Stomach (tissue), 9 donors: ENCODE results near the gene MRPL28. TPM values are rescaled to one million over a fixed set of nuclear protein-coding genes. Genes with fewer than 3 reads are reported as not detected.

Experiments
- DNase-seq, 2 donors: peaks; one replicate each; pipeline versions ENCODE4 v3.0.0 to v3.0.0-alpha.2; 2013 to 2019
- H3K27ac ChIP-seq, 5 donors: fragments of 200-600 bp in 4 of 5; sonication (generic) in 4 of 5; one replicate each; pipeline ENCODE4 v1.5.1; 2013 to 2019; ENCODE audit warnings: mild to moderate bottlenecking in 1 of 5, moderate library complexity in 1 of 5
- H3K27me3 ChIP-seq, 3 donors: fragments of 200-600 bp; sonication (generic); one replicate each; pipeline ENCODE4 v1.5.1; 2017 to 2019; ENCODE audit warnings: mixed run types in 1 of 3
- H3K36me3 ChIP-seq, 4 donors: fragments of 200-600 bp; sonication (generic); 1 replicate in 3 of 4; 2 replicates in 1 of 4; pipeline ENCODE4 v1.5.1; 2016 to 2019
- H3K4me1 ChIP-seq, 4 donors: fragments of 200-600 bp; sonication (generic); one replicate each; pipeline ENCODE4 v1.5.1; 2016 to 2019
- H3K4me3 ChIP-seq, 4 donors: fragments of 200-600 bp; sonication (generic) in 3 of 4; one replicate each; pipeline ENCODE4 v1.5.1; 2016 to 2019; ENCODE audit warnings: mild to moderate bottlenecking in 1 of 4
- H3K9me3 ChIP-seq, 4 donors: fragments of 200-600 bp; sonication (generic); one replicate each; pipeline ENCODE4 v1.5.1; 2016 to 2019
- EP300 ChIP-seq: sonication (generic); formaldehyde crosslinking; IDR thresholded peaks from one replicate; pipeline ENCODE4 v1.6.1; 2017; ENCODE audit warnings: antibody characterized with exemption
- POLR2A ChIP-seq, 4 donors: fragments of 450-650 bp; IDR thresholded peaks; one replicate each; pipeline ENCODE4 v1.6.1; 2016; ENCODE audit warnings: antibody characterized with exemption in 4 of 4, control low read depth in 2 of 4, mild to moderate bottlenecking in 1 of 4, moderate library complexity in 1 of 4
- POLR2AphosphoS5 ChIP-seq, 3 donors: sonication (generic); formaldehyde crosslinking; IDR thresholded peaks; one replicate each; pipeline ENCODE4 v1.6.1; 2016; ENCODE audit warnings: antibody characterized with exemption in 3 of 3
- WGBS, 5 donors: extraction: QIAGEN DNeasy Blood & Tissue Kit in 3 of 5; methylation state at CpG; one replicate each; pipeline versions ENCODE4 v1.1.5 to v1.1.7; 2013 to 2018; 5-methylcytosine and 5-hydroxymethylcytosine counted together
- intact Hi-C: fragments of 100-400 bp; cut with DNase I; formaldehyde crosslinking; loops from one replicate; pipeline ENCODE4 v1.15.1; 2023; ENCODE audit warnings: low total_unique reads
- polyA plus RNA-seq, 3 donors: library from polyadenylated mRNA; stranded (reverse); fragments of 200-250 nt; gene quantifications; one replicate each; pipeline ENCODE4 v1.2.3, GENCODE V29; 2013
- total RNA-seq, 5 donors: library from RNA; depleted of rRNA; stranded (reverse); fragments of >200 nt; gene quantifications; one replicate each; pipeline versions ENCODE4 v1.1.0 to v1.2.3, GENCODE V29; 2014 to 2016
- TF ChIP-seq, protein P1 (sequence below), 7 experiments: fragments of 450-650 bp in 4 of 7; fragments of 200-600 bp in 3 of 7; sonication (generic) in 3 of 7; IDR thresholded peaks; one replicate each; pipeline ENCODE4 v1.5.1; 2016 to 2019; ENCODE audit warnings: antibody characterized with exemption in 7 of 7, control low read depth in 2 of 7, mild to moderate bottlenecking in 1 of 7
- donor health status: healthy with polysubstance abuse.
- donor health status: Bipolar disorder and iron deficiency.
- donor health status: healthy.

The MRPL28 gene
- total and polyA plus RNA-seq, 8 donors = 9.9 to 106 (median 56.6) TPM

DNA sequence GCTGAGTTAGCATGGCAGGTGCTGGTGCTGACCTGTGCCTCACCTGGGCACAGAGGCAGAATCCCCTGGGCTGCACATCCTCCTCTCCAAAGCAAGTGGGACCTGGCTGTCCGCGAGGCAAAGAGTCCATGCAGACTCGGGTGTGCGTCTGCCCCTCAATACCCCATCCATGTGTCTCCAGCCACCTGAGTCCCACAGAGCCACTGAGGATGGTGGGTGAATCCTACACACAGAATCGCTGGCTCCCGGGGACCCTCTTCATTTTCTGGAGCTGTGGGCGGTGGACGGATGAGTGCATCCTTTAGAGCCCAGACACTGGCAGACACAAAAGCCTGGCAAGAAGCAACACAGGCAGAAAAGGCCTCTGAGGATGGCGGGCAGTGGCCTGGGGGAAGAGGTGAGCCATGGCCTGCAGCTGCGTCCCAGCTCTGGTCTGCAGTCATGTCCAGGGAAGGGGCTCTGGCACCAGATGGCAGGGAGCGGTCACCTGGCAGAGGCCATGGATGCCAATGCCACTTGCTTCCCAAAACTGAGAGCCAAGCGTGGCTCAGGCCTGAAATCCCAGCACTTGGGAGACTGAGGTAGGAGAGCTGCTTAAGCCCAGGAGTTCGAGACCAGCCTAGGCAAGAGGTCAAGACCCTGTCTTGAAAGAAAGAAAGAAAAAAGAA lies 47.7 kb downstream of the MRPL28 start:
- WGBS, 5 donors = 92 to 95% (median 94%) methylated on average over 13 of the region's 13 CpGs
- Histone ChIP-seq H3K27ac (no peak overlapping the region), H3K4me1 (peaks cover 29 to 42% (median 41%) of the 10 kb centered on the region in 4 donors), H3K9me3 (no peaks in the 10 kb centered on the region), H3K4me3 (no peak overlapping the region), H3K36me3 (peaks cover 6 to 20% (median 17%) of the 10 kb centered on the region in 4 donors), H3K27me3 (no peaks in the 10 kb centered on the region)
- intact Hi-C loops = no loop called here
- DNase-seq = no peak
- TF ChIP-seq POLR2AphosphoS5 (IDR thresholded peaks at IDR 0.05) (no peak), POLR2A (IDR thresholded peaks at IDR 0.05) (no peak), EP300 (no peak)
- TF ChIP-seq, protein P1, sequence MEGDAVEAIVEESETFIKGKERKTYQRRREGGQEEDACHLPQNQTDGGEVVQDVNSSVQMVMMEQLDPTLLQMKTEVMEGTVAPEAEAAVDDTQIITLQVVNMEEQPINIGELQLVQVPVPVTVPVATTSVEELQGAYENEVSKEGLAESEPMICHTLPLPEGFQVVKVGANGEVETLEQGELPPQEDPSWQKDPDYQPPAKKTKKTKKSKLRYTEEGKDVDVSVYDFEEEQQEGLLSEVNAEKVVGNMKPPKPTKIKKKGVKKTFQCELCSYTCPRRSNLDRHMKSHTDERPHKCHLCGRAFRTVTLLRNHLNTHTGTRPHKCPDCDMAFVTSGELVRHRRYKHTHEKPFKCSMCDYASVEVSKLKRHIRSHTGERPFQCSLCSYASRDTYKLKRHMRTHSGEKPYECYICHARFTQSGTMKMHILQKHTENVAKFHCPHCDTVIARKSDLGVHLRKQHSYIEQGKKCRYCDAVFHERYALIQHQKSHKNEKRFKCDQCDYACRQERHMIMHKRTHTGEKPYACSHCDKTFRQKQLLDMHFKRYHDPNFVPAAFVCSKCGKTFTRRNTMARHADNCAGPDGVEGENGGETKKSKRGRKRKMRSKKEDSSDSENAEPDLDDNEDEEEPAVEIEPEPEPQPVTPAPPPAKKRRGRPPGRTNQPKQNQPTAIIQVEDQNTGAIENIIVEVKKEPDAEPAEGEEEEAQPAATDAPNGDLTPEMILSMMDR (IDR thresholded peaks at IDR 0.05) = no peak

DNA sequence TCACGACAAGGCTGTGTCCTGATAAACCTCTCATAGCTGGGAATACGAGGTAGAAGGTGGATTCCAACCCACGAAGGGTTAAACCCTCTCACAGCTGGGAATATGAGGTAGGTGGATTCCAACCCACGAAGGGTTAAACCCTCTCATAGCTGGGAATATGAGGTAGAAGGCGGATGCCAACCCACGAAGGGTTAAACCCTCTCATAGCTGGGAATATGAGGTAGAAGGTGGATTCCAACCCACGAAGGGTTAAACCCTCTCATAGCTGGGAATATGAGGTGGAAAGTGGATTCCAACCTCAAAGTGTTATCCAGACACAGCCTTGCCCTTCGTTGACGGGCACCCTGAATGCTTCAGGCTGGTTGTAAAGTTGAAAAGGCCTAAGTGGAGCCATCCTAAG lies 48.8 kb downstream of the MRPL28 start:
- Histone ChIP-seq H3K4me3 (no peak overlapping the region), H3K36me3 (peaks cover 6 to 28% (median 20%) of the 10 kb centered on the region in 4 donors), H3K27me3 (no peaks in the 10 kb centered on the region), H3K4me1 (peaks cover 18 to 33% (median 30%) of the 10 kb centered on the region in 4 donors), H3K27ac (no peak overlapping the region), H3K9me3 (no peaks in the 10 kb centered on the region)
- no peak for DNase-seq
- no peak for TF ChIP-seq POLR2A (IDR thresholded peaks at IDR 0.05)
- TF ChIP-seq EP300 = no peak
- TF ChIP-seq, protein P1 (IDR thresholded peaks at IDR 0.05) = no peak
- TF ChIP-seq POLR2AphosphoS5 (IDR thresholded peaks at IDR 0.05) = no peak
- intact Hi-C loops = no loop called here
- WGBS, 5 donors = 73 to 85% (median 78%) methylated on average over 9 of the region's 9 CpGs

DNA sequence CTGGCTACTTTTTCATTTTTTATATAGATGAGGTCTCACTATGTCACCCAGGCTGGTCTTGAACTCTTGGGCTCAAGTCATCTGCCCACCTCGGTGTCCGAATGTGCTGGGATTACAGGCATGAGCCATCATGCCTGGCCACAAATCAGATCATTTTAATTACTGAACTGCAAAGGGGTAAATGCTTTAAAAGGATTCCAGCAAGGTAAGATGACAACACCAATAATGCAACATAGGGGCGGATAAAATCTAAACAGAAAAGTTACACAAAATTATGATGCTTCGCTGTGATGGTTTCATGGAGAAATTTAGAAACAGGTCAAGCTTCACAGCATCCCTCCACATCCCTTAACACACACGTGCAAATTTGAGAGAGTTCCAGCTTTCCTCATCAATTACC lies 50.1 kb downstream of the MRPL28 start:
- TF ChIP-seq POLR2A (IDR thresholded peaks at IDR 0.05) (no peak), EP300 (no peak), POLR2AphosphoS5 (IDR thresholded peaks at IDR 0.05) (no peak)
- TF ChIP-seq, protein P1 (IDR thresholded peaks at IDR 0.05) = no peak
- WGBS, 5 donors = 91 to 95% (median 93%) methylated on average over 5 of the region's 5 CpGs
- Histone ChIP-seq H3K27ac (no peak overlapping the region), H3K9me3 (no peaks in the 10 kb centered on the region), H3K36me3 (peaks cover 6 to 28% (median 20%) of the 10 kb centered on the region in 4 donors), H3K4me1 (peaks cover 12 to 23% (median 18%) of the 10 kb centered on the region in 4 donors), H3K4me3 (no peak overlapping the region), H3K27me3 (no peaks in the 10 kb centered on the region)
- intact Hi-C loops = no loop called here
- DNase-seq = no peak

DNA sequence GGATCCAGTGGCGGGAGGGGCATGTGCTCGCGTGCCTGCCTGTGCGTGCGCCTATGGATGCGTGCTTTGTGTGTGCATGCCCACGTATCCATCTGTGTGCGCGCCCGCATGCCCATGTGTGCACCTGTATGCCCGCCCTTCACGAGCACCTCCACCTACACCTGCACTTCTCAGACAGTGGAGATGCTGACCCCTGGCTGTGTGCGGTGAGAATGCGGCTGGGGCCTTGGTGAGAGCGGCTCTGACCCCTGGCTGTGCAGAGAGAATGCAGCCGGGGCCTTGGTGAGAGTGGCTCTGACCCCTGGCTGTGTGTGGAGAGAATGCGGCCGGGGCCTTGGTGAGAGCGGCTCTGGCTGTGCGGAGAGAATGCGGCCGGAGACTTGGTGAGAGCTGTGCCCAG lies 51.7 kb downstream of the MRPL28 start:
- WGBS, 5 donors = 86 to 95% (median 91%) methylated on average over 18 to 22 of the region's 22 CpGs
- TF ChIP-seq POLR2AphosphoS5 (IDR thresholded peaks at IDR 0.05) (no peak), EP300 (no peak), POLR2A (IDR thresholded peaks at IDR 0.05) (no peak)
- TF ChIP-seq, protein P1 (IDR thresholded peaks at IDR 0.05) = no peak
- H3K36me3 ChIP-seq = peaks cover 15 to 39% (median 32%) of the 10 kb centered on the region in 4 donors

More for the DNA sequence above, 51.7 kb downstream of the MRPL28 start:
- H3K4me3 ChIP-seq = no peak overlapping the region
- intact Hi-C loops = no loop called here
- no peak overlapping the region for H3K27ac ChIP-seq
- no peak for DNase-seq
- no peaks in the 10 kb centered on the region for H3K9me3 ChIP-seq
- no peaks in the 10 kb centered on the region for H3K27me3 ChIP-seq
- peaks cover 0 to 8% (median 3%) of the 10 kb centered on the region in 4 donors for H3K4me1 ChIP-seq
